A549 (cell line): ENCODE measurements around the gene RAP1B. TPM values are rescaled to one million over a fixed set of nuclear protein-coding genes. Genes with fewer than 3 reads are reported as not detected.
"Not testable (repeated sequence)": the region's sequence is repeated elsewhere in the genome, so short reads cannot be mapped to it uniquely, and the experiment has no call there.

Experiments
- ATAC-seq, 2 experiments: fragments of 200-7000 bp in 1 of 2; fragments of >200 bp in 1 of 2; cut with Nextera tagmentation in 1 of 2; cut with Tn5 transposase in 1 of 2; 3 replicates each; pipeline versions ENCODE4 v1.8.0 to v1.9.1; 2018 to 2020; ENCODE audit warnings: mild to moderate bottlenecking in 1 of 2, moderate library complexity in 1 of 2
- CTCF ChIA-PET: fragments of 300-600 bp; sonication (Branson Sonifier 250); formaldehyde crosslinking; extraction: SDS; loops from one replicate; lab custom pipeline; 2021; ENCODE audit warnings: antibody characterized with exemption, inconsistent platforms; lab: Yijun Ruan, JAX
- POLR2A ChIA-PET: fragments of 350-600 bp; formaldehyde crosslinking; extraction: SDS; loops from one replicate; lab custom pipeline; 2021; ENCODE audit warnings: antibody characterized with exemption, inconsistent platforms; lab: Yijun Ruan, JAX
- DNase-seq, 2 experiments: peaks; one replicate each; pipeline versions ENCODE4 v3.0.0 to v3.0.0-alpha.2; 2011 to 2016; ENCODE audit warnings: low read depth in 1 of 2, low spot score in 1 of 2
- FAIRE-seq: peaks from 2 replicates; lab custom pipeline; 2011; peaks lifted over from hg19 to GRCh38; lab: Jason Lieb, UNC
- H3K27ac ChIP-seq, 2 experiments: fragments of >200 bp; sonication (Bioruptor Twin); formaldehyde crosslinking; 3 replicates each; pipeline ENCODE4 v1.5.1; 2016 to 2017
- H3K4me1 ChIP-seq: fragments of >200 bp; sonication (Bioruptor Twin); formaldehyde crosslinking; 3 replicates; pipeline ENCODE4 v1.6.1; 2016
- H3K4me2 ChIP-seq: fragments of >200 bp; sonication (Bioruptor Twin); formaldehyde crosslinking; 3 replicates; pipeline ENCODE4 v1.6.1; 2016
- H3K4me3 ChIP-seq: fragments of >200 bp; sonication (Bioruptor Twin); formaldehyde crosslinking; 3 replicates; pipeline ENCODE4 v1.5.1; 2016
- H3K9me3 ChIP-seq: fragments of >200 bp; sonication (Bioruptor Twin); formaldehyde crosslinking; 3 replicates; pipeline ENCODE4 v1.6.1; 2016
- CHD4 ChIP-seq: fragments of 200-600 bp; sonication (generic); IDR thresholded peaks from 2 replicates; pipeline ENCODE4 v1.6.1; 2016; ENCODE audit warnings: antibody characterized with exemption, mild to moderate bottlenecking, borderline replicate concordance
- EP300 ChIP-seq, 2 experiments: fragments of >200 bp; sonication (Bioruptor Twin); formaldehyde crosslinking; IDR thresholded peaks; 2 replicates in 1 of 2; 3 replicates in 1 of 2; pipeline ENCODE4 v1.6.1; 2016 to 2017
- FOSL2 ChIP-seq, 2 experiments: fragments of 450-650 bp in 1 of 2; fragments of >200 bp in 1 of 2; sonication (Bioruptor Twin) in 1 of 2; formaldehyde crosslinking; IDR thresholded peaks; 2 replicates each; pipeline versions ENCODE4 v1.5.0 to v1.6.1; 2016 to 2020; ENCODE audit warnings: mild to moderate bottlenecking in 1 of 2, moderate library complexity in 1 of 2
- HDAC2 ChIP-seq: fragments of 200-600 bp; sonication (generic); IDR thresholded peaks from 2 replicates; pipeline ENCODE4 v1.6.1; 2016
- HEYL ChIP-seq: fragments of 250-450 bp; sonication (Bioruptor Pico); IDR thresholded peaks from 2 replicates; pipeline ENCODE4 v1.8.0; 2021; ENCODE audit warnings: mild to moderate bottlenecking, moderate library complexity
- HOXB13 ChIP-seq: fragments of 250-450 bp; sonication (Bioruptor Pico); IDR thresholded peaks from 2 replicates; pipeline ENCODE4 v1.5.0; 2020; ENCODE audit warnings: low read depth, mild to moderate bottlenecking, moderate library complexity
- KDM5A ChIP-seq: fragments of 200-600 bp; sonication (generic); IDR thresholded peaks from 2 replicates; pipeline ENCODE4 v1.6.1; 2016; ENCODE audit warnings: antibody characterized with exemption, mild to moderate bottlenecking
- MAFK ChIP-seq: fragments of 450-650 bp; IDR thresholded peaks from 2 replicates; pipeline ENCODE4 v1.6.1; 2014; ENCODE audit not compliant: partially characterized antibody
- MYC ChIP-seq: IDR thresholded peaks from 2 replicates; pipeline ENCODE4 v1.6.1; 2012; ENCODE audit warnings: mild to moderate bottlenecking, inconsistent platforms, low read length, improper control_type of control experiment, borderline replicate concordance
- NPAS2 ChIP-seq: fragments of 250-450 bp; sonication (Bioruptor Pico); IDR thresholded peaks from 2 replicates; pipeline ENCODE4 v1.8.0; 2022; ENCODE audit warnings: mild to moderate bottlenecking, moderate library complexity, borderline replicate concordance
- PHF8 ChIP-seq: fragments of 200-600 bp; sonication (generic); IDR thresholded peaks from 2 replicates; pipeline ENCODE4 v1.6.1; 2016; ENCODE audit warnings: low read depth, mild to moderate bottlenecking, antibody characterized with exemption, moderate library complexity, borderline replicate concordance
- RARB ChIP-seq: fragments of 250-450 bp; sonication (Bioruptor Pico); IDR thresholded peaks from 2 replicates; pipeline ENCODE4 v1.8.0; 2021; ENCODE audit warnings: mild to moderate bottlenecking, moderate library complexity
- RCOR1 ChIP-seq: fragments of 150-350 bp; IDR thresholded peaks from 2 replicates; pipeline ENCODE4 v1.6.1; 2014; ENCODE audit warnings: antibody characterized with exemption, low read length, low read depth
- RFX5 ChIP-seq: fragments of 450-650 bp; IDR thresholded peaks from 2 replicates; pipeline ENCODE4 v1.7.1; 2014; ENCODE audit warnings: antibody characterized with exemption, mild to moderate bottlenecking, moderate library complexity
- SMC3 ChIP-seq: fragments of >200 bp; sonication (Bioruptor Twin); formaldehyde crosslinking; IDR thresholded peaks from 3 replicates; pipeline ENCODE4 v1.6.1; 2018; ENCODE audit warnings: inconsistent platforms
- TP53 ChIP-seq: fragments of 250-450 bp; sonication (Bioruptor Pico); IDR thresholded peaks from 2 replicates; pipeline ENCODE4 v1.5.0; 2021; ENCODE audit warnings: mild to moderate bottlenecking, moderate library complexity
- ZNF302 ChIP-seq: fragments of 250-450 bp; sonication (Bioruptor Pico); IDR thresholded peaks from 2 replicates; pipeline ENCODE4 v1.9.0; 2021; ENCODE audit warnings: inconsistent platforms, mild to moderate bottlenecking, moderate library complexity
- ZSCAN20 ChIP-seq: fragments of 250-450 bp; sonication (Bioruptor Pico); IDR thresholded peaks from 2 replicates; pipeline ENCODE4 v1.8.0; 2022; ENCODE audit warnings: mild to moderate bottlenecking, moderate library complexity
- WGBS: methylation state at CpG from one replicate; pipeline ENCODE4 v1.1.6; 2017; ENCODE audit errors: missing lambda C conversion rate; 5-methylcytosine and 5-hydroxymethylcytosine counted together
- polyA plus RNA-seq, 4 experiments: library from polyadenylated mRNA; depleted of rRNA in 3 of 4; stranded (reverse); fragments of >200 nt; fragmentation: RNase III in 1 of 4; extraction: RNeasy Plus Mini Kit Qiagen cat#74134 plus additional on column Dnase treatment in 1 of 4; gene quantifications; 2 replicates in 3 of 4; 3 replicates in 1 of 4; pipeline ENCODE4 v1.2.3, GENCODE V29; 2011 to 2017
- TF ChIP-seq, protein P1 (sequence below): fragments of >200 bp; sonication (Bioruptor Twin); formaldehyde crosslinking; IDR thresholded peaks from 3 replicates; pipeline ENCODE4 v1.5.1; 2016
- TF ChIP-seq, protein P2 (sequence below): fragments of 150-350 bp; IDR thresholded peaks from 2 replicates; pipeline ENCODE4 v1.6.1; 2014; ENCODE audit warnings: low read depth, mild to moderate bottlenecking, low read length
- TF ChIP-seq, protein P3 (sequence below): fragments of >200 bp; sonication (Bioruptor Twin); formaldehyde crosslinking; IDR thresholded peaks from 2 replicates; pipeline ENCODE4 v1.6.1; 2016

Gene RAP1B
- polyA plus RNA-seq, 2 of the 4 experiments (the other 2 are of a cell fraction): 196 to 305 TPM

DNA sequence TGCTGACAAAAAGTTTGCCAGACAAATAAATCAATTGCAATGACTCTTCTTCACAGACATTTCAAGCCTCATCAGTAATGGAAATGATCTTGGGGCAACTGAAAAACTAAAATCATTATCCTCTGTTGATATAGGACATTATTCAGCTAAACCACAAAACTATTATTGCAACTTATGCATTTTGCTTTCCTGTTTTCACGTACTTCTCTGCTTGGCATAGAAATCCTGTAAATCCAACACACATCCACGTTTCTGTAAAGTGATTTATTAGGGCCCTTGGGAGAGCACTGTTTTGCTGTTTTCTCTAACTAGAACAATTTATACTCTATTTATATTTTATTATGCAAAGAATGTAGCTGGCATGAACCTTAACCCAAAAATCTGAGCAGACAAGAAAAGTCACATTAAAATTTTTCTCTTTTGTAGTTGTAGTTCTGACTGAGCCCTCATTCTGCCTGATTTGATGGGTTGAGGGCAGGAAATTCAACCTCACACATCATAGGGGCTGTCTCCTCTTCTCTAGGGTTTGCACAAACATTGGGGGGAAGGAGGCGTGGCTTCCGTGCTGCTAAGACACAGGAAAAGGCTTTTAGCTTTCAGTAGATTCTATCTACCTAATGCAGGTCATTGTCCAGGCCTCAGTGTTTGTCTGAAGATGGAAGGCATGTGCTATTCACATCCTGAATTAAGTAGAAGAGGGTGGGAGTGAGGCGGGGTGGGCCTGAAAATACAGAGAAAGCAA lies 64.6 kb downstream of the RAP1B start:
- ATAC-seq: no peak
- no peak overlapping the region for H3K4me2 ChIP-seq
- no peak for DNase-seq
- ChIA-PET CTCF (interaction anchor here (0.6 to 3.0 kb wide), 3 partner anchors 10 to 31 kb away, joined by 3 to 6 read pairs (median 3); no protein-coding TSS in a partner anchor), POLR2A (no interaction called here)
- peak overlapping the region in 1 of 2 experiments; percentile 38; a peak in 1 of 6 replicates for H3K27ac ChIP-seq
- WGBS: 77% methylated on average over 5 of the region's 5 CpGs
- H3K9me3 ChIP-seq: no peaks in the 10 kb centered on the region
- peaks cover 7% of the 10 kb centered on the region for H3K4me1 ChIP-seq
- no peak overlapping the region for H3K4me3 ChIP-seq
- FAIRE-seq: no peak
- no peak for TF ChIP-seq PHF8
- TF ChIP-seq RCOR1: no peak
- no peak for TF ChIP-seq FOSL2 (IDR thresholded peaks at IDR 0.05)
- TF ChIP-seq FOSL2 (CRISPR knock-in tag; IDR thresholded peaks at IDR 0.05): no peak
- TF ChIP-seq TP53 (CRISPR knock-in tag): no peak
- TF ChIP-seq KDM5A: no peak
- TF ChIP-seq, protein P1, sequence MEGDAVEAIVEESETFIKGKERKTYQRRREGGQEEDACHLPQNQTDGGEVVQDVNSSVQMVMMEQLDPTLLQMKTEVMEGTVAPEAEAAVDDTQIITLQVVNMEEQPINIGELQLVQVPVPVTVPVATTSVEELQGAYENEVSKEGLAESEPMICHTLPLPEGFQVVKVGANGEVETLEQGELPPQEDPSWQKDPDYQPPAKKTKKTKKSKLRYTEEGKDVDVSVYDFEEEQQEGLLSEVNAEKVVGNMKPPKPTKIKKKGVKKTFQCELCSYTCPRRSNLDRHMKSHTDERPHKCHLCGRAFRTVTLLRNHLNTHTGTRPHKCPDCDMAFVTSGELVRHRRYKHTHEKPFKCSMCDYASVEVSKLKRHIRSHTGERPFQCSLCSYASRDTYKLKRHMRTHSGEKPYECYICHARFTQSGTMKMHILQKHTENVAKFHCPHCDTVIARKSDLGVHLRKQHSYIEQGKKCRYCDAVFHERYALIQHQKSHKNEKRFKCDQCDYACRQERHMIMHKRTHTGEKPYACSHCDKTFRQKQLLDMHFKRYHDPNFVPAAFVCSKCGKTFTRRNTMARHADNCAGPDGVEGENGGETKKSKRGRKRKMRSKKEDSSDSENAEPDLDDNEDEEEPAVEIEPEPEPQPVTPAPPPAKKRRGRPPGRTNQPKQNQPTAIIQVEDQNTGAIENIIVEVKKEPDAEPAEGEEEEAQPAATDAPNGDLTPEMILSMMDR: no peak
- no peak for TF ChIP-seq ZSCAN20
- TF ChIP-seq HOXB13 (CRISPR knock-in tag): no peak
- TF ChIP-seq EP300 (IDR thresholded peaks at IDR 0.05): no peak
- TF ChIP-seq, protein P2, sequence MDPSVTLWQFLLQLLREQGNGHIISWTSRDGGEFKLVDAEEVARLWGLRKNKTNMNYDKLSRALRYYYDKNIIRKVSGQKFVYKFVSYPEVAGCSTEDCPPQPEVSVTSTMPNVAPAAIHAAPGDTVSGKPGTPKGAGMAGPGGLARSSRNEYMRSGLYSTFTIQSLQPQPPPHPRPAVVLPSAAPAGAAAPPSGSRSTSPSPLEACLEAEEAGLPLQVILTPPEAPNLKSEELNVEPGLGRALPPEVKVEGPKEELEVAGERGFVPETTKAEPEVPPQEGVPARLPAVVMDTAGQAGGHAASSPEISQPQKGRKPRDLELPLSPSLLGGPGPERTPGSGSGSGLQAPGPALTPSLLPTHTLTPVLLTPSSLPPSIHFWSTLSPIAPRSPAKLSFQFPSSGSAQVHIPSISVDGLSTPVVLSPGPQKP: no peak
- TF ChIP-seq HEYL: no peak
- TF ChIP-seq SMC3: no peak
- TF ChIP-seq, protein P3, sequence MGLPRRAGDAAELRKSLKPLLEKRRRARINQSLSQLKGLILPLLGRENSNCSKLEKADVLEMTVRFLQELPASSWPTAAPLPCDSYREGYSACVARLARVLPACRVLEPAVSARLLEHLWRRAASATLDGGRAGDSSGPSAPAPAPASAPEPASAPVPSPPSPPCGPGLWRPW: no peak
- no peak for TF ChIP-seq MYC
- no peak for TF ChIP-seq HDAC2

DNA sequence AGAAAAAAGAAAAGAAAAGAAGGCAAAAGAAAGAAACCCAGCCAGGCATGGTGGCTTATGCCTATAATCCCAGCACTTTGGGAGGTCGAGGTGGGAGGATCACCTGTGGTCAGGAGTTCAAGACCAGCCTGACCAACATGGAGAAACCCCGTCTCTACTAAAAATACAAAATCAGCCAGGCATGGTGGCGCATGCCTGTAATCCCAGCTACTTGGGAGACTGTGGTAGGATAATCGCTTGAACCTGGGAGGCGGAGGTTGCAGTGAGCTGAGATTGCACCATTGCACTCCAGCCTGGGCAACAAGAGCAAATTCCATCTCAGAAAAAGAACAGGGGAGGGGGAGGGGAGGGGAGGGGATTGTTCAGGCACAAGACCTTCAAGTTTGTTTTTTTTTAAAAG lies 66.2 kb downstream of the RAP1B start:
- 0 out of 3 replicates have a peak overlapping the region, but pooled peaks have one; percentile 28 for H3K4me3 ChIP-seq
- CTCF ChIA-PET: interaction anchor here (1.1 kb wide), 1 partner anchor 318 kb away, joined by 3 read pairs; no protein-coding TSS in a partner anchor
- DNase-seq, H3K4me1 ChIP-seq, FAIRE-seq, H3K9me3 ChIP-seq, ATAC-seq: not testable (repeated sequence)
- 91% methylated on average over 5 of the region's 5 CpGs for WGBS
- H3K4me2 ChIP-seq: peak overlapping the region; percentile 73
- POLR2A ChIA-PET: interaction anchor here (0.6 to 1.0 kb wide), 4 partner anchors 12 to 249 kb away, joined by 3 to 10 read pairs (median 4); no protein-coding TSS in a partner anchor
- peak overlapping the region; percentile 62 to 84 for H3K27ac ChIP-seq

DNA sequence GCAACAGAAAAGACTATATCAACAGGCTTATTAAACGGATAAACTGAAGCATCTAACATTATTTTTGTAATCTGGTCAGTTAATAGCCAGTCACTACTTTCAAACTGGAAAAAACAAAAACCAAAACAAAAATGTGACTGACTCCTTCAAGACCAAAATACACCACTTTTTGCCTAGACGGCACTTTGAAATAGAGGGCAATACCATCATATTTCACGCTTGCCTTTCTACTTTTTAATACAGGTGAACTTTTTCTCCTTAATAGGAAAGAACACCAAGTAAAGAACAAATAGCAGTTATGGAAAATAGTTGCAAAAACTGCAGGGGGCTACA lies 75.5 kb downstream of the RAP1B start:
- no peaks in the 10 kb centered on the region for H3K9me3 ChIP-seq
- FAIRE-seq: no peak
- peak overlapping the region; percentile 70 for H3K4me2 ChIP-seq
- ATAC-seq: no peak; a peak in 1 of 6 replicates
- ChIA-PET CTCF (no interaction called here), POLR2A (interaction anchor here (0.6 to 1.1 kb wide), 3 partner anchors 60 to 249 kb away, joined by 3 to 4 read pairs (median 3); partner anchors contain the start of genes MDM2 and SLC35E3)
- WGBS: 24% methylated on average over 3 of the region's 3 CpGs
- peak overlapping the region; percentile 76 to 88 for H3K27ac ChIP-seq
- TF ChIP-seq RARB (peak; percentile 25; the same call in 1 of the 2 replicates), MAFK (peak; percentile 55), CHD4 (no peak), PHF8 (0 out of 2 replicates have a peak, but pooled peaks have one; percentile 3), NPAS2 (CRISPR knock-in tag) (no peak), ZNF302 (no peak), RFX5 (no peak)
- H3K4me1 ChIP-seq: peaks cover 18% of the 10 kb centered on the region
- no peak for DNase-seq
- H3K4me3 ChIP-seq: peak overlapping the region; percentile 84
